Thyroid gland (tissue), 4 donors: ENCODE results near the gene LPCAT2. TPM values are rescaled to one million over a fixed set of nuclear protein-coding genes. Genes with fewer than 3 reads are reported as not detected.

Experiments used
- DNase-seq, 2 donors: peaks; one replicate each; pipeline ENCODE4 v3.0.0-alpha.2; 2019
- H3K27ac ChIP-seq, 3 donors: fragments of 200-600 bp; sonication (generic); 1 replicate in 2 of 3; 2 replicates in 1 of 3; pipeline ENCODE4 v1.5.1; 2016 to 2019; ENCODE audit warnings: mild to moderate bottlenecking in 1 of 3, moderate library complexity in 1 of 3
- H3K27me3 ChIP-seq: fragments of 200-600 bp; sonication (generic); one replicate; pipeline ENCODE4 v1.5.1; 2019
- H3K36me3 ChIP-seq, 2 donors: fragments of 200-600 bp; sonication (generic); one replicate each; pipeline ENCODE4 v1.5.1; 2016 to 2019
- H3K4me1 ChIP-seq, 2 donors: fragments of 200-600 bp; sonication (generic); one replicate each; pipeline ENCODE4 v1.5.1; 2017 to 2019
- H3K4me3 ChIP-seq, 3 donors: fragments of 200-600 bp; sonication (generic); replicated peaks in 1 of 3; 1 replicate in 2 of 3; 2 replicates in 1 of 3; pipeline ENCODE4 v1.5.1; 2016; ENCODE audit warnings: mild to moderate bottlenecking in 1 of 3
- H3K9me3 ChIP-seq: fragments of 200-600 bp; sonication (generic); one replicate; pipeline ENCODE4 v1.5.1; 2017
- CTCF ChIP-seq, 6 experiments: fragments of 200-600 bp in 3 of 6; fragments of 450-650 bp in 3 of 6; sonication (generic) in 3 of 6; IDR thresholded peaks; one replicate each; pipeline ENCODE4 v1.5.1; 2016 to 2019; ENCODE audit warnings: antibody characterized with exemption in 6 of 6, mild to moderate bottlenecking in 2 of 6, inconsistent platforms in 1 of 6, moderate library complexity in 1 of 6
- POLR2A ChIP-seq, 2 donors: fragments of 450-650 bp; IDR thresholded peaks; one replicate each; pipeline ENCODE4 v1.6.1; 2017; ENCODE audit warnings: antibody characterized with exemption in 2 of 2, mild to moderate bottlenecking in 2 of 2, moderate library complexity in 1 of 2
- WGBS, 2 donors: methylation state at CpG; one replicate each; pipeline ENCODE4 v1.1.5; 2017; 5-methylcytosine and 5-hydroxymethylcytosine counted together
- intact Hi-C: fragments of 100-400 bp; cut with DNase I; formaldehyde crosslinking; loops from one replicate; pipeline ENCODE4 v1.15.1; 2023
- total RNA-seq, 4 donors: library from RNA; depleted of rRNA; stranded (reverse); fragments of >200 nt; gene quantifications; one replicate each; pipeline ENCODE4 v1.2.3, GENCODE V29; 2016

The LPCAT2 gene
- total RNA-seq, 4 donors from 2014 or later, result 115 to 274 (median 214) TPM

GRCh38 chr16:55621771-55622170 is 112.9 kb downstream of the LPCAT2 start:
- Histone ChIP-seq H3K27me3 (no peaks in the 10 kb centered on the region), H3K4me3 (no peak overlapping the region), H3K27ac (no peak overlapping the region), H3K36me3 (no peaks in the 10 kb centered on the region), H3K4me1 (no peaks in the 10 kb centered on the region), H3K9me3 (no peaks in the 10 kb centered on the region)
- TF ChIP-seq POLR2A (IDR thresholded peaks at IDR 0.05), result no peak
- TF ChIP-seq CTCF (IDR thresholded peaks at IDR 0.05), result no peak
- intact Hi-C loops, result no loop called here
- no peak for DNase-seq

DNA sequence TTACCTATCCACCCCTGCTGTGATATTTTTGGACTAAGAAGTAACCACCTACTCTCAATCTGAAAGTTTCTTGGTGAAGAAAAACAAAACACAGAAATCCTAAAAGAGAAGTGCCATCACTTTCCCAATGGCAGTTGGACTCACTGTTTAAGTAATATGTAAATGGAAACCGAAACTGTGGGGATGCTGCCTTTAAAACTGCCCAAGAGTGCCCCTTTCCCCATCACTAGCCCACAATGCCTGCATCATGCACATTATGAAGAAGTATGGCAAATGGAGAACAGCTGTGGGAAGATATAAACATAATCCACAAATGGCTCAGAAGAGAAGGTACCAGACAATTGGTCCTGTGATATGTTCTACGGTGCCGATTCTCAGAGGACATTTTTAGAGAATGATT is 113.4 kb downstream of the LPCAT2 start:
- 78 to 92% methylated on average over 3 of the region's 3 CpGs for WGBS, 2 donors
- TF ChIP-seq POLR2A (IDR thresholded peaks at IDR 0.05) (no peak), CTCF (IDR thresholded peaks at IDR 0.05) (no peak)
- Histone ChIP-seq H3K4me1 (no peaks in the 10 kb centered on the region), H3K27me3 (no peaks in the 10 kb centered on the region), H3K36me3 (no peaks in the 10 kb centered on the region), H3K27ac (no peak overlapping the region), H3K4me3 (no peak overlapping the region), H3K9me3 (no peaks in the 10 kb centered on the region)
- intact Hi-C loops, result no loop called here
- DNase-seq, result no peak

DNA sequence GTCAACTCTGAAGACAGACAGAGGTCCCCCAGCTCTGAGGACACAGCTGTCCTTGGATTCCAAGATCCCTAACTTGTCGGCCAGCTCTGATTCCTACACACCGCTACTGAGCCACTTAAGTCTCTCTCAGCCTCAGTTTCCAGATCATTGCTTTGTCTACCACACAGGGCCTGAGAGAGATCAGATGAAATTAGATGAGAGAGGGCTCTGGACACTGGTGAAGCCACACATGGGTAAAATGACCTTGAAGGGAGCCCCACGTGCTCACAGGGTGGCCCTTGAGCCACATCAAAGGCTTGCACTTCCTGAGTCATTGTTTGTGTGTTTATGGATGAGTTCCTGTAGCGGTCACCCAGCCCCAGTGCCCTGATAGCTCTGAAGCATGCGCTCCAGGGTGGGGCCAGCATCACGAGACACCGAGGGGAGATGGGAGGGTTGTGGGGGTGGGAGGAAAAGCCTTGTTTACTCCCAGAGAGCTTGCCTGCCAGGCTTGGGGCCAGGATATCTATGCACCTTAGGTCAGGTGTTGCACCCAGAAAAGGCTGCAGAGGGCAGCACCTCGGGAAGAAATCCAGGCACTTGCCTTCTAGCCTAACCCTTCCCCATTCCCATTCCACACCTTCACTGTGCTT is 114.2 kb downstream of the LPCAT2 start:
- Histone ChIP-seq H3K36me3 (no peaks in the 10 kb centered on the region), H3K4me1 (no peaks in the 10 kb centered on the region), H3K9me3 (no peaks in the 10 kb centered on the region), H3K27ac (no peak overlapping the region), H3K27me3 (no peaks in the 10 kb centered on the region), H3K4me3 (no peak overlapping the region)
- TF ChIP-seq CTCF (IDR thresholded peaks at IDR 0.05) (peak in 1 of 6 experiments; percentile 10), POLR2A (IDR thresholded peaks at IDR 0.05) (no peak)
- WGBS, 2 donors, result 41 to 44% methylated on average over 7 to 8 of the region's 8 CpGs
- intact Hi-C loops, result no loop called here
- DNase-seq, result peak in 1 of 2 donors; percentile 7

DNA sequence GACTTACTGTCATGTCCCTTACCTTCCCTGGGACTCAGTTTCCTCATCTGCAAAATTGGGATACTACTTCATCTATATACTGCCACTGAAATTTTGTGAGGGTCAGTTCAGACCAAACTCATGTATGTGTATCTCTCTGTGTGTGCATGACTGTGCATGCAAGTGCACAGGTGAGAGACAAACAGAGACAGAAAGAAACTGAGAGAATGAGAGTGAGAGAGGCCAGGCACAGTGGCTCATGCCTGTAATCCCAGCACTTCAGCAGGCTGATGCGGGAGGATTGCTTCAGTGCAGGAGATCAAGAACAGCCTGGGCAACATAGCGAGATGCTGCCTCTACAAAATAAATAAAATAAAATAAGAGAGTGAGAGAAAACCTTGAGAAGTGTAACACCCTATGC is 114.8 kb downstream of the LPCAT2 start:
- no peak for DNase-seq
- Histone ChIP-seq H3K36me3 (no peaks in the 10 kb centered on the region), H3K4me3 (no peak overlapping the region), H3K9me3 (no peaks in the 10 kb centered on the region), H3K4me1 (no peaks in the 10 kb centered on the region), H3K27me3 (no peaks in the 10 kb centered on the region), H3K27ac (no peak overlapping the region)
- 97 to 100% methylated on average over 2 of the region's 2 CpGs for WGBS, 2 donors
- no peak for TF ChIP-seq POLR2A (IDR thresholded peaks at IDR 0.05)
- no peak for TF ChIP-seq CTCF (IDR thresholded peaks at IDR 0.05)
- intact Hi-C loops, result no loop called here

DNA sequence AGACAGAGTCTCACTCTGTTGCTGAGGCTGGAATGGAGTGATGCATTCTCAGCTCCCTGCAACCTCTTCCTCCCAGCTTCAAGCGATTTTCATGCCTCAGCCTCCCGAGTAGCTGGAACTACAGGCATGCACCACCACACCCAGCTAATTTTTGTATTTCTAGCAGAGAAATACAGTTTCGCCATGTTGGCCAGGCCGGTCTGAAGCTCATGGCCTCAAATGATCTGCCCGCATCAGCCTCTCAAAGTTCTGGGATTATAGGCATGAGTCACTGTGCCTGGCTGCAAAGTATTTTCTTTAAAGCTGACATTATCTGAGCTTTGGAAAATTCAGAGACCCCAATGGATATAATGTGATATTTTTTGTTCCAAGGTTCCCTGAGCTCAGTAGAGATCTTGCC is 115.8 kb downstream of the LPCAT2 start:
- no peaks in the 10 kb centered on the region for H3K27me3 ChIP-seq
- TF ChIP-seq CTCF (IDR thresholded peaks at IDR 0.05) (no peak), POLR2A (IDR thresholded peaks at IDR 0.05) (no peak)
- no peak for DNase-seq
- H3K36me3 ChIP-seq, result no peaks in the 10 kb centered on the region
- 95 to 97% methylated on average over 5 of the region's 5 CpGs for WGBS, 2 donors
- intact Hi-C loops, result no loop called here
- H3K27ac ChIP-seq, result no peak overlapping the region
- no peak overlapping the region for H3K4me3 ChIP-seq
- no peaks in the 10 kb centered on the region for H3K4me1 ChIP-seq
- H3K9me3 ChIP-seq, result no peaks in the 10 kb centered on the region
